ENCODE results near the gene RRP12. TPM values are rescaled to one million over a fixed set of nuclear protein-coding genes. Genes with fewer than 3 reads are reported as not detected.

The RRP12 gene
- total RNA-seq, 6 experiments from 2014 or later: 6.7 to 23.2 (median 10.2) TPM

DNA sequence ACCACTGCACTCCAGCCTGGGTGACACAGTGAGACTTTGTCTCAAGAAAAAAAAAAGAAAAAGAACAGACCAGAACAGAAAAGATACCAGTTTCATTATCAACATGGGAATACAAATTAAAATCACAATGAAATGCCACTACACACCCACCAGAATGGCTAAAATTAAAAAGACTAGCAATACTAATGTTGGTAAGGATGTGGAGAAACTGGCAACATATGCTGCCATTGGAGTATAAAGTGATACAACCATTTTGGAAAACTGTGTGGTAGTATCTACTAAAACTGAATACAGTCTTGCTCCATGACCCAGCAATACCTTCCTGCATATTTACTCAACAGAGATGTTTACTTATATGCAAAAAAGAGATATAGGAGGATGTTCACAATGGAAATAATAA, 2.9 kb upstream of the RRP12 start:
- Histone ChIP-seq H3K36me3 (no peaks in the 10 kb centered on the region), H3K4me3 (no peak overlapping the region), H3K4me1 (peaks cover 0 to 23% (median 4%) of the 10 kb centered on the region in 4 donors), H3K9me3 (no peaks in the 10 kb centered on the region), H3K27me3 (no peaks in the 10 kb centered on the region), H3K27ac (no peak overlapping the region)
- DNase-seq: no peak
- intact Hi-C loops (cut with DNase I): no loop called here
- ATAC-seq: no peak
- no peak for TF ChIP-seq POLR2A (IDR thresholded peaks at IDR 0.05)

DNA sequence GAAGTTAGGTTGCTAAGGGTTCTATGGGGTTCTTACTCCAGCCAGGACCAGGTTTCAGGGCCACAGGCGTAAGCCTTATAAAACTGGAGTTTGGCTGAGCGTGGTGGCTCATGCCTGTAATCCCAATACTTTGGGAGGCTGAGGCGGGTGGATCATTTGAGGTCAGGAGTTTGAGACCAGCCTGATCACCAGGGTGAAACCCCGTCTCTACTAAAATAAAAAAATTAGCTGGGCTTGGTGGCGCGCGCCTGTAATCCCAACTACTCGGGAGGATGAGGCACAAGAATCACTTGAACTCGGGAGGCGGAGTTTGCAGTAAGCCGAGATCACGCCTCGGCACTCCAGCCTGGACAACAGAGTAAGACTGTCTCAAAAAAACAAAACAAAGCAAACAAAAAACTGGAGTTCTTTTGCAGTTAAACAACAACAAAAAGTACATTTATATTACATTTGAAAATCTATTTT, 347 bp upstream of the RRP12 start:
- Histone ChIP-seq H3K27ac (peak overlapping the region in 1 of 3 donors; percentile 45), H3K27me3 (no peaks in the 10 kb centered on the region), H3K9me3 (no peaks in the 10 kb centered on the region), H3K4me3 (peak overlapping the region; percentile 88 to 95 (median 90)), H3K36me3 (peaks cover 0 to 7% (median 0%) of the 10 kb centered on the region in 4 donors), H3K4me1 (peaks cover 0 to 13% (median 4%) of the 10 kb centered on the region in 4 donors)
- TF ChIP-seq, protein P1, sequence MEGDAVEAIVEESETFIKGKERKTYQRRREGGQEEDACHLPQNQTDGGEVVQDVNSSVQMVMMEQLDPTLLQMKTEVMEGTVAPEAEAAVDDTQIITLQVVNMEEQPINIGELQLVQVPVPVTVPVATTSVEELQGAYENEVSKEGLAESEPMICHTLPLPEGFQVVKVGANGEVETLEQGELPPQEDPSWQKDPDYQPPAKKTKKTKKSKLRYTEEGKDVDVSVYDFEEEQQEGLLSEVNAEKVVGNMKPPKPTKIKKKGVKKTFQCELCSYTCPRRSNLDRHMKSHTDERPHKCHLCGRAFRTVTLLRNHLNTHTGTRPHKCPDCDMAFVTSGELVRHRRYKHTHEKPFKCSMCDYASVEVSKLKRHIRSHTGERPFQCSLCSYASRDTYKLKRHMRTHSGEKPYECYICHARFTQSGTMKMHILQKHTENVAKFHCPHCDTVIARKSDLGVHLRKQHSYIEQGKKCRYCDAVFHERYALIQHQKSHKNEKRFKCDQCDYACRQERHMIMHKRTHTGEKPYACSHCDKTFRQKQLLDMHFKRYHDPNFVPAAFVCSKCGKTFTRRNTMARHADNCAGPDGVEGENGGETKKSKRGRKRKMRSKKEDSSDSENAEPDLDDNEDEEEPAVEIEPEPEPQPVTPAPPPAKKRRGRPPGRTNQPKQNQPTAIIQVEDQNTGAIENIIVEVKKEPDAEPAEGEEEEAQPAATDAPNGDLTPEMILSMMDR (IDR thresholded peaks at IDR 0.05): no peak
- no peak for TF ChIP-seq POLR2A (IDR thresholded peaks at IDR 0.05)
- ATAC-seq (no peak), DNase-seq (no peak)
- 68% methylated on average over 9 of the region's 13 CpGs for WGBS (ENCODE audit: insufficient coverage, low coverage, low lambda C conversion rate, missing lambda C conversion rate)
- intact Hi-C loops (cut with DNase I): no loop called here

DNA sequence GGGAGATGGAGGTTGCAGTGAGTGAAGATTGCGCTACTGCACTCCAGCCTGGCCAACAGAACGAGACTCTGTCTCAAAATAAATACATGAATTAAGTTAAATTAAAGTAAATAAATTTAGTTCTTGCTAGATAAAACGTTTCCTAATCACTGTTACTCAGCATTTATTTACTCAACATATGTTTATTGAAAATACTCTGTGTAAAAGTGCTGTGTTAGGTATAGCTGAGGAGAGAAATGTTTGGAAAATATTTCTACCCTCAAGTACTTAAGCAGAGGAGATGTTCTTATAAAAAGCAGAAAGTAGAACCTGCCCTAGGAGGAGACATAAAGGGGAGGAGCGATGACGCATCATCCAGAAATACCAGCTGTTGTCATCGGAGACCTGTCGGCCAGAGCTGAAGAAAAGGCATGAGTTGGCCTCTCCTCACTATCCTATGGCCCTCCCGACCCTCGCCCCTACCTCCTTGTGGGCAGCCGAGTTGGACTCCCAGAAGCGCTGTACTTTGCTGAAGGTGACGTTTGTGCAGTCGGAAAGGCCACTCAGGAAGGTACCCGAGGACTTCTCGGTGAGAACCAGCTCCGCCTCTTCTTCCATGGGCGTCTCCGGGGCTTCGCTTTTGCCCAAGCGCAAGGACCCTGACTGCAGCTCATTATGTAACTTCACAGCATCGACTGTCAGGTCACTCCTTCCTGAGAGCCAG, 1.1 kb downstream of the RRP12 start:
- DNase-seq (no peak), ATAC-seq (peak; percentile 4 to 21 (median 8))
- 42% methylated on average over 11 of the region's 21 CpGs for WGBS (ENCODE audit: insufficient coverage, low coverage, low lambda C conversion rate, missing lambda C conversion rate)
- Histone ChIP-seq H3K27me3 (no peaks in the 10 kb centered on the region), H3K4me3 (peak overlapping the region; percentile 88 to 95 (median 90)), H3K36me3 (peaks cover 0 to 14% (median under 1%) of the 10 kb centered on the region in 4 donors), H3K4me1 (peaks cover 0 to 13% (median 4%) of the 10 kb centered on the region in 4 donors), H3K9me3 (no peaks in the 10 kb centered on the region), H3K27ac (peak overlapping the region in 2 of 3 donors; percentile 29 to 76)
- intact Hi-C loops (cut with DNase I): no loop called here
- TF ChIP-seq, protein P1 (IDR thresholded peaks at IDR 0.05): no peak
- no peak for TF ChIP-seq POLR2A (IDR thresholded peaks at IDR 0.05)

DNA sequence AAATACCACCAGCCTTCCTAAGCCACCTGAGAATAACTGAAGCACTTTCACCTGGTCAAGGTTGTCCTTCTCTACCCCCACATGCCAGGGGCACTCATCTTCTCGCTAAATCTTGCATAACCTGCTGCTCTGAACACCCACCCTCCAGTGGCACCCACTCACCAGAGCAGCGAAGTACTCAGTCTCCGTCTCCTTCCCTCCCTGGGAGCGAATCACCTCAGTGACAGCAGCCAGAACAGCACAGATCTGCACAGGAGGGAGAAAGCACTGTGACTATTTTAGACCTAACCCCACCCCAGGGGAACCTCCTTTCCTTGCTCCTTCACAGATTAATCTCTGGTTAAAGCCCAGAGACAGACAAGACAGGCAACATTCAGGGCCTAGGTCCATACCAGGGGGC, 5.1 kb downstream of the RRP12 start:
- Histone ChIP-seq H3K27ac (no peak overlapping the region), H3K27me3 (no peaks in the 10 kb centered on the region), H3K36me3 (peaks cover 0 to 39% (median 4%) of the 10 kb centered on the region in 4 donors), H3K9me3 (no peaks in the 10 kb centered on the region), H3K4me3 (no peak overlapping the region), H3K4me1 (peaks cover 0 to 9% (median 4%) of the 10 kb centered on the region in 4 donors)
- TF ChIP-seq POLR2A (IDR thresholded peaks at IDR 0.05): no peak
- TF ChIP-seq, protein P1 (IDR thresholded peaks at IDR 0.05): no peak
- intact Hi-C loops (cut with DNase I): no loop called here
- no peak for ATAC-seq
- 90% methylated on average over 3 of the region's 4 CpGs for WGBS (ENCODE audit: insufficient coverage, low coverage, low lambda C conversion rate, missing lambda C conversion rate)
- no peak for DNase-seq

DNA sequence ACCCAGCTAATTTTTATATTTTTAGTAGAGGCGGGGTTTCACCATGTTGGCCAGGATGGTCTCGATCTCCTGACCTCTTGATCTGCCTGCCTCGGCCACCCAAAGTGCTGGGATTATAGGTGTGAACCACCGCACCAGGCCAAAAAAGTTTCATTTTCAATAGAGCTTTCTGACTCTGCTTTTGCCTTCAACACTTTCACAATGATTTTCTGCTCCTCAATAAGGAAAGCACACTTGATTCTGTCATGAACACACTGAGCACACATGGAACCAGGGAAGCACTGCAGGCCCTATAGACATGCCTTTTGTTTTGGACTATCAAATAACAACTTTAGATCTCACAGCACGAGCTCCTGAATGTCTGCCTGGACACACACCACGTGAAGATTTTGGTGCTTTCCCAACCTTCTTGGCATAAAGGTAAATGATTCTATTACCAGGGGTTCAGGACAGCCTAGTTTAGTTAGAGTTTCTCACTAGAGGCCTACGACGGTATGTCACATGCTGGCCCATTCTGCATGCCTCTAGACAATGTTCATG, 8.0 kb downstream of the RRP12 start:
- TF ChIP-seq POLR2A (IDR thresholded peaks at IDR 0.05): no peak
- TF ChIP-seq, protein P1 (IDR thresholded peaks at IDR 0.05): no peak
- ATAC-seq (no peak), DNase-seq (no peak)
- Histone ChIP-seq H3K4me1 (no peaks in the 10 kb centered on the region), H3K27me3 (no peaks in the 10 kb centered on the region), H3K36me3 (peaks cover 0 to 54% (median 5%) of the 10 kb centered on the region in 4 donors), H3K4me3 (no peak overlapping the region), H3K27ac (no peak overlapping the region), H3K9me3 (no peaks in the 10 kb centered on the region)
- 82% methylated on average over 8 of the region's 8 CpGs for WGBS (ENCODE audit: insufficient coverage, low coverage, low lambda C conversion rate, missing lambda C conversion rate)
- intact Hi-C loops (cut with DNase I): no loop called here
